NB4 (cell line): ENCODE data around the gene ALG2.

Source experiments
- CTCF ChIP-seq: IDR thresholded peaks from one replicate; pipeline ENCODE4 v1.5.1; 2012; ENCODE audit warnings: low read depth, low read length
- POLR2A ChIP-seq: IDR thresholded peaks from 2 replicates; pipeline ENCODE4 v1.6.1; 2011; ENCODE audit warnings: mild to moderate bottlenecking; ENCODE audit not compliant: insufficient read length; ENCODE audit errors: extremely low read depth

GRCh38 chr9:99189887-99190596, 31.7 kb downstream of the ALG2 start:
- no peak for TF ChIP-seq CTCF
- TF ChIP-seq POLR2A: no peak
